ENCODE data around the gene ACO1. TPM values are rescaled to one million over a fixed set of nuclear protein-coding genes. Genes with fewer than 3 reads are reported as not detected.

ACO1 gene
- total RNA-seq, 1 donor from 2014 or later = 19.4 TPM

DNA sequence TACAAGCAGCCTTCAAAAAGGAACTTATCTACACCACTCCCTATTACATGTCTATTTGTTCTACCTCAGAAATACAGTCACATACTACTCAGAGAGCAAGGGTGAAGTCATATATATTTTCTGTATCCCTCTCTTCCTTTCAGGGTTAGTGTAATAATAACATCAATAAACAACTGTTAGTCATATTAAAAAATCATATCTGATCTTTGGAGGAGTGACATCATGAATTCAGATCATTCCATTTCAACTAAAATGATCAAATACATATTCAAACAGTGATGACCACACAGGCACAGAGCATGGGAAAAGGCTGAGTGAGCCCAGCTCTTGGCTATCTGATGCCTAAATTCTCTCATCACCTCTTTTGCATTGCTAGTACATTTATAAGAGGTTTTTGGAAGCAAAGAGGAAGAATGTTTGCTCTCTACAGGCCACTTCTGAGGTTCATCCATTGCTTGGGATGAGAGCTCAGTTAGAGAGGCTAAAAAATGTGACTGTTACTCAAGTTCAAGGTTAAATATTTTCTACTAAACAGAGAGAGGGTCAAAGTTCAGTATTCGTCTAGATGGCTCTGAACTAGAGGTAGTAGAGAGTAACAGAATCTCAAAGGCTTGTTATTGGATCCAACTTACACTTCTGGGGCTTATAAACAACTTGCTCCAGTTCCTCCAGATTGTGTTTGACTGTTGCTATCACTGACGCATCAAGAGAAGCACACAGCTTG is 102.6 kb downstream of the ACO1 start:
- Histone ChIP-seq H3K27ac (ENCODE audit: low read depth, low read length) (peak overlapping the region; percentile 41), H3K79me2 (ENCODE audit: insufficient read depth, low read length) (no peaks in the 10 kb centered on the region), H3K9me3 (ENCODE audit: insufficient read depth, low read depth, low read length) (no peaks in the 10 kb centered on the region), H4K20me1 (ENCODE audit: insufficient read depth, low read length) (no peaks in the 10 kb centered on the region), H3K4me1 (ENCODE audit: insufficient read depth, low read length) (peaks cover 6% of the 10 kb centered on the region), H3K4me2 (ENCODE audit: low read length) (no peak overlapping the region), H3K9ac (ENCODE audit: low read length) (peak overlapping the region; percentile 20), H3K27me3 (ENCODE audit: insufficient read depth, low read length) (no peaks in the 10 kb centered on the region), H2AFZ (ENCODE audit: low read depth, low read length) (no peak overlapping the region), H3K36me3 (ENCODE audit: insufficient read depth, low read length) (peaks cover 17% of the 10 kb centered on the region), H3K4me3 (ENCODE audit: insufficient read depth, low read depth, low read length) (no peak overlapping the region)
- TF ChIP-seq, protein P1, sequence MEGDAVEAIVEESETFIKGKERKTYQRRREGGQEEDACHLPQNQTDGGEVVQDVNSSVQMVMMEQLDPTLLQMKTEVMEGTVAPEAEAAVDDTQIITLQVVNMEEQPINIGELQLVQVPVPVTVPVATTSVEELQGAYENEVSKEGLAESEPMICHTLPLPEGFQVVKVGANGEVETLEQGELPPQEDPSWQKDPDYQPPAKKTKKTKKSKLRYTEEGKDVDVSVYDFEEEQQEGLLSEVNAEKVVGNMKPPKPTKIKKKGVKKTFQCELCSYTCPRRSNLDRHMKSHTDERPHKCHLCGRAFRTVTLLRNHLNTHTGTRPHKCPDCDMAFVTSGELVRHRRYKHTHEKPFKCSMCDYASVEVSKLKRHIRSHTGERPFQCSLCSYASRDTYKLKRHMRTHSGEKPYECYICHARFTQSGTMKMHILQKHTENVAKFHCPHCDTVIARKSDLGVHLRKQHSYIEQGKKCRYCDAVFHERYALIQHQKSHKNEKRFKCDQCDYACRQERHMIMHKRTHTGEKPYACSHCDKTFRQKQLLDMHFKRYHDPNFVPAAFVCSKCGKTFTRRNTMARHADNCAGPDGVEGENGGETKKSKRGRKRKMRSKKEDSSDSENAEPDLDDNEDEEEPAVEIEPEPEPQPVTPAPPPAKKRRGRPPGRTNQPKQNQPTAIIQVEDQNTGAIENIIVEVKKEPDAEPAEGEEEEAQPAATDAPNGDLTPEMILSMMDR (IDR thresholded peaks at IDR 0.05; ENCODE audit: insufficient read depth, low read depth, low read length) = no peak
- TF ChIP-seq EZH2 (IDR thresholded peaks at IDR 0.05; ENCODE audit: insufficient read depth, low read length) = no peak
- Mint-ChIP-seq H3K9me3 (ENCODE audit: unreplicated experiment) (no peaks in the 10 kb centered on the region), H3K27ac (ENCODE audit: unreplicated experiment) (peak overlapping the region; percentile 93), H3K27me3 (ENCODE audit: low read depth, unreplicated experiment) (no peaks in the 10 kb centered on the region), H3K4me3 (ENCODE audit: unreplicated experiment) (peak overlapping the region; percentile 35), H3K36me3 (ENCODE audit: low read depth, unreplicated experiment) (peaks cover 49% of the 10 kb centered on the region), H3K4me1 (ENCODE audit: low read depth, unreplicated experiment) (peaks cover 42% of the 10 kb centered on the region)
- FAIRE-seq (no peak), DNase-seq (ENCODE audit: low read depth) (peak; percentile 17)

DNA sequence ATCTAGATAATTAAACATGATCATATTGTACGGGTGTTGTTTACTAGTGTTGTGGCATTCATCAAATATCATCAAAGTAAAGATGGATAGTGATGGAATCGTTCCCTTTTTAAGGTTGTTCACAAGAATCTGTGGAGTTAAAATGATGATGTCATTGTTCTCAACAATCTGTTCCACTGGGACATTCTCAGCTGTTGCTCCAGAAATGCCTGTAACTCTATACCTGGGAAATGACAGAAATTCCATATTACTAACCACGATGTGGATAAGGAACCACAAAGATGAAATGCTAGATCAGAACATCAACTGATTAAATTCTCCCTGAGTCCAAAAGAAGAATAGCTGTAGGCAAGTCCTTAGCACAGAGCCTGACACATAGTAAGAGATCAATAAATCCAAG is 103.5 kb downstream of the ACO1 start:
- peak overlapping the region; percentile 40 for H3K4me3 Mint-ChIP-seq (ENCODE audit: unreplicated experiment)
- peak overlapping the region; percentile 93 for H3K27ac Mint-ChIP-seq (ENCODE audit: unreplicated experiment)
- peak; percentile 72 for DNase-seq (ENCODE audit: low read depth)
- no peak overlapping the region for H3K4me3 ChIP-seq (ENCODE audit: insufficient read depth, low read depth, low read length)
- H3K27ac ChIP-seq (ENCODE audit: low read depth, low read length) = peak overlapping the region; percentile 41
- no peaks in the 10 kb centered on the region for H3K79me2 ChIP-seq (ENCODE audit: insufficient read depth, low read length)
- no peak overlapping the region for H3K4me2 ChIP-seq (ENCODE audit: low read length)
- no peak for TF ChIP-seq EZH2 (IDR thresholded peaks at IDR 0.05; ENCODE audit: insufficient read depth, low read length)
- TF ChIP-seq, protein P1 (IDR thresholded peaks at IDR 0.05; ENCODE audit: insufficient read depth, low read depth, low read length) = no peak
- peak; percentile 66 for FAIRE-seq
- peaks cover 6% of the 10 kb centered on the region for H3K4me1 ChIP-seq (ENCODE audit: insufficient read depth, low read length)
- peaks cover 50% of the 10 kb centered on the region for H3K36me3 Mint-ChIP-seq (ENCODE audit: low read depth, unreplicated experiment)
- H3K36me3 ChIP-seq (ENCODE audit: insufficient read depth, low read length) = peaks cover 17% of the 10 kb centered on the region
- H3K27me3 Mint-ChIP-seq (ENCODE audit: low read depth, unreplicated experiment) = no peaks in the 10 kb centered on the region
- no peaks in the 10 kb centered on the region for H3K9me3 Mint-ChIP-seq (ENCODE audit: unreplicated experiment)
- H3K27me3 ChIP-seq (ENCODE audit: insufficient read depth, low read length) = no peaks in the 10 kb centered on the region
- no peak overlapping the region for H2AFZ ChIP-seq (ENCODE audit: low read depth, low read length)
- H4K20me1 ChIP-seq (ENCODE audit: insufficient read depth, low read length) = no peaks in the 10 kb centered on the region
- no peak overlapping the region for H3K9ac ChIP-seq (ENCODE audit: low read length)
- H3K4me1 Mint-ChIP-seq (ENCODE audit: low read depth, unreplicated experiment) = peaks cover 43% of the 10 kb centered on the region
- no peaks in the 10 kb centered on the region for H3K9me3 ChIP-seq (ENCODE audit: insufficient read depth, low read depth, low read length)

DNA sequence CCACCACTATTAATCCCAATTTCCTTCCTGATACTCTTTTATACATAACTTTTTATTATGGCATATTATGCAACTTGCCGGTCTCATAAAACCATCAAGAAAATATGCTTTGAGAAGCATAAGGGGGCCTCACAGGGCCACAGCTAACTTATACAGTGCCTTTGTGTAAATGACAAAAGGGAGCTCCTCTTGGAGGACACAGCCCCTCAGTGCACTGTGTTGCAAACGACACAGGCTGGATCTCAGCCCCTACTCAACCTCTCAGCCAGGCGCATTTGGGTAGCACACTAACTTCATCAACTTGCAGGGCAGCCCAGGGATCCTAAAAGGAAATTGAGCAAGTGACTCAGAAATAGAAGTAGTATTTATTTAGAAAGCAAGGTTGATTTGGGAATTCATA is 106.2 kb downstream of the ACO1 start:
- H2AFZ ChIP-seq (ENCODE audit: low read depth, low read length) = no peak overlapping the region
- no peak for DNase-seq (ENCODE audit: low read depth)
- no peaks in the 10 kb centered on the region for H3K27me3 ChIP-seq (ENCODE audit: insufficient read depth, low read length)
- no peak for FAIRE-seq
- Mint-ChIP-seq H3K27me3 (ENCODE audit: low read depth, unreplicated experiment) (no peaks in the 10 kb centered on the region), H3K9me3 (ENCODE audit: unreplicated experiment) (no peaks in the 10 kb centered on the region), H3K36me3 (ENCODE audit: low read depth, unreplicated experiment) (peaks cover 49% of the 10 kb centered on the region), H3K4me1 (ENCODE audit: low read depth, unreplicated experiment) (peaks cover 35% of the 10 kb centered on the region), H3K4me3 (ENCODE audit: unreplicated experiment) (no peak overlapping the region), H3K27ac (ENCODE audit: unreplicated experiment) (peak overlapping the region; percentile 64)
- no peak overlapping the region for H3K4me3 ChIP-seq (ENCODE audit: insufficient read depth, low read depth, low read length)
- no peak overlapping the region for H3K4me2 ChIP-seq (ENCODE audit: low read length)
- no peak overlapping the region for H3K27ac ChIP-seq (ENCODE audit: low read depth, low read length)
- no peaks in the 10 kb centered on the region for H3K79me2 ChIP-seq (ENCODE audit: insufficient read depth, low read length)
- H3K9me3 ChIP-seq (ENCODE audit: insufficient read depth, low read depth, low read length) = no peaks in the 10 kb centered on the region
- peaks cover 11% of the 10 kb centered on the region for H3K36me3 ChIP-seq (ENCODE audit: insufficient read depth, low read length)
- H4K20me1 ChIP-seq (ENCODE audit: insufficient read depth, low read length) = no peaks in the 10 kb centered on the region
- no peak overlapping the region for H3K9ac ChIP-seq (ENCODE audit: low read length)
- no peak for TF ChIP-seq EZH2 (IDR thresholded peaks at IDR 0.05; ENCODE audit: insufficient read depth, low read length)
- TF ChIP-seq, protein P1 (IDR thresholded peaks at IDR 0.05; ENCODE audit: insufficient read depth, low read depth, low read length) = no peak
- H3K4me1 ChIP-seq (ENCODE audit: insufficient read depth, low read length) = peaks cover 6% of the 10 kb centered on the region

Data from astrocyte (in vitro differentiated cells and primary cell).